HG03432 (cell line): ENCODE results near the gene RFTN1.
"Not testable (repeated sequence)": the region's sequence is repeated elsewhere in the genome, so short reads cannot be mapped to it uniquely, and the experiment has no call there.

Source experiments
- ATAC-seq: cut with Tn5 transposase; IDR thresholded peaks from one replicate; pipeline ENCODE4 v1.9.1; 2021; ENCODE audit warnings: mild to moderate bottlenecking, moderate library complexity; ENCODE audit not compliant: unreplicated experiment

The RFTN1 gene

DNA sequence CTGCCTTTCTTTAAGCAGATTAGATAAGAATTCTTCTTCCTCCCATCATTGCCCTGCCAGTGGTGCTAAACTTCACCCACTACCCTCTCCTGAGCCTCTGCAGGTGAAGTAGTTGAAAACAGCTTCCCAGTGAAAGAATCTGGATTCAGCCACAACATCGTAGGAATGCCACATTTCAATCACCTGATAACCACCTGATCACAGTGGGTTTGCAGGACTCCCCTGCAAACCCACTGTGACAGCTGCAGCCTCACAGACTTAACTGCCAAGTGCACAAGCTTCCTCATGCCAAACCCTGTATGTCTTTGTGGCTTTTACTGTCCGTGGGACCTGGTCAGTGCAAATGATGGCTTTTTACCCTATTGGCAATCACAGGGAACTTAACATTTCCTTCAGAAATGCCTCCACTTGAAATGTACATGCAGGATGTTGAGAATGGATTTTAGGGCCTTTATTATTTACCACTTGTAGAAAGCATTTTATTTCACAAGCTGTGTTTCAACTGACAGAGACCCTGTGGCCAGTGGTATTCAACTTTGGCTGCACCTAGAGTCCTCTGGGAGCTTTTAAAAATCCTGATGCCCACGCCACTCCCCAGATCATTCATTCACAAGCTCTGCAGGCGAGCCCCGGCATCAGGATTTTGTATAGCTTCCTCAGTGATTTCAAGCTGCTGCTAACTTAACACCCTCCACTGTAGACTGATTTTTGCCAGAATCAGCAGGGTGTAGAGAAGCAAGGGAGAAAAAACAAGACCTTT, 199.4 kb downstream of the RFTN1 start:
- no peak for ATAC-seq

DNA sequence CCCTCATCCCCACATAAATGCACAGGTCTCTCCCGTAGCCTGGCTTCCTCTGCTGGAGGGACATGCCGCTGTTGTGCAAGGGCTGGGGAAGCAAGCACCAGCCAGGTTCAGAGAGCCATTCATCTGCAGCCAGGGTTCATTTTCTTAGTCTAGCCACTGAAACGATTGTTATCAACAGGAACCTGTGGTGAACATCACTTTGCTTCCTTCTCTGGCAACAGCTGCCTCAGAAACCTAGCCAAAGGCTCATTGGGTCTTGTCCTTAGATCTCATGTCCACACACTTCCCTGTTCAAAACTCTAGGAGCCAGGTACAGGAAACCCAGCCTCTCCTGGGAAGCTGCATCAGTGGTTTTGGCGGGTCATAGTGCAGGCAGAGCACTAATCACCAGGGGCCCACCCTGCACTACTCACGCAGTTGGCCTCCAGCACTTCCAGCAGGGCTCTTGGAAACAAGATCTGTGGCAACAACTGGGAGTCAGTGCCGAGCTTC, 201.5 kb downstream of the RFTN1 start:
- ATAC-seq = peak; percentile 59

DNA sequence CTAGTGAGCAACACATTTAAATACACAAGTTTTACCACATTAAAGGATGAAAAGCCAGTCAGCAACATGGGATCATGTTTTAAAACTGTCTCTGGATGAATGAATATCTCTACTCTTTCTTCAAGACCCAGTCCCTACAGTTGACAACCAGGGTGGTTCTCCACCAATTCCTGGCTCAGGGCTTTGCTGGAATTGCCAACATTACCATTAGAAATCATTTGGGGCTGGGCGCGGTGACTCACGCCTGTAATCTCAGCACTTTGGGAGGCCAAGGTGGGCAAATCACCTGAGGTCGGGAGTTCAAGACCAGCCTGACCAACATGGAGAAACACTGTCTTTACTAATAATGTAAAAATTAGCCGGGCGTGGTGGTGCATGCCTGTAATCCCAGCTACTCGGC, 203.0 kb downstream of the RFTN1 start:
- not testable (repeated sequence) for ATAC-seq

DNA sequence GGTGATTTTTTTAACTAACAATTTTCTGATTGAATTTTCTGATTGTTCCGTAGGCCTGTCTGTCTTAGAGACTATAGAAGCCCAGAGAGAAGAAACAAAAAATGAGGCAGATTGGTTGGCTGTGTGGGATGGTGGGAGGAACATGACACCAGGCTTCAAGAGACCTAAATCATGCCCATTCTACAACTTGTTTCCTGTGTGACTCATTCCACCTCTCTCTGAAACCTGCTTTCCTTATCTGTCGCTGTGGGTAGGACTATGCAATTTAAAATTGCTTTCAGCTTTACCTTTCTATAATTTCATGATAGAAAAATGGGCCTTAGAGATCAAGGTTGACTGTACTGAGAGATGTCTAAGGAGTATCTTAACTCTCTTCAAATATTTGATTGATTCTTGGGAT, 203.9 kb downstream of the RFTN1 start:
- peak; percentile 94 for ATAC-seq

DNA sequence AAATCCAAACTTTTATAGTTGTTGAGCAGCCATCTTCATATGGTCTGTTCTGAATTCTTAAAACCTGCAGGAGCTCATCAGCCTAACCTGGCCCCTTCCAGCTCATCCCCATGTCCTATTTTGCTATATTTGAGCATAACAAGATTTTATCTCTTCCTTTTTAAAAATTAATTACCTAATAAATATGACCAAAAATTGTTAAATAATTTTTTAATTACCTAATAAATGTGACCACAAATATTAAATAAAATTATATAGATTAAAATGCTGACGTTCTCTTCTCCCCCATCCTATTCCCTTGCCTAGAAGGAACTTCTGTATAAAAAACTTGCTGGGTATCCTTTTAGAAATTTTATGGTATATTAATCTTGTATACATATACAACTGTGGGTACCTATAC, 204.8 kb downstream of the RFTN1 start:
- ATAC-seq = no peak

DNA sequence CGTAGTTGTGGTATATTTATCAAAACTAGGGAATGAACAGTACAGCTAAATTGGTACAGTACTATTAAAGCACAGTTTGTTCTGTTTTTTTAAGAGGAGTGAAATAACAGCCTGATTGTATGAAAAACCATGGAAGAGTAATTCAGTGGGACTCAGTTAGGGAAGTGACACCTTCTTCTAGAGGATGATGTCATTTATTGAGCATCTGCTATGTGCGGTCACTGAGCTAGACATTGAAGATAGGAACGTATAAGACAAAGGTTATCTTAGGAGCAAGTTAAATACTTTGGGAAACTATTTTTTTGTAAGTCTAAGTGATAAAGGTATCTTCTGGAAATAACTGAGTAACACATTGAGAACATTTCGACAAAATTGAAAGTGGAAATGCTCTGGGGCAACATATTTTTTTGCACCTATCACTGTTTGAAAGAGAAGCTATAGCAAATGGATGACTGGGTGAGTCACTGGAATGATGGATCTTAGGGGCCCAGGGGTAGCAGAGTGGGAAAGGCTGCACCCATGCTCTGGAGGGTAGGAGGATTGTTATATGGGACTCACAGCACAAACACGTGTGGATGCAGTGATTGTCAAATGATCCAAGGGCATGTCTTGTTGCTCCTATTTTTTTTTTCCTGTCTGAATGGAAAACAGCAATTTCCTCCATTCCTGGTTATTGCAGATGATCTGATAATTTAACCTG, 205.5 kb downstream of the RFTN1 start:
- ATAC-seq = no peak

DNA sequence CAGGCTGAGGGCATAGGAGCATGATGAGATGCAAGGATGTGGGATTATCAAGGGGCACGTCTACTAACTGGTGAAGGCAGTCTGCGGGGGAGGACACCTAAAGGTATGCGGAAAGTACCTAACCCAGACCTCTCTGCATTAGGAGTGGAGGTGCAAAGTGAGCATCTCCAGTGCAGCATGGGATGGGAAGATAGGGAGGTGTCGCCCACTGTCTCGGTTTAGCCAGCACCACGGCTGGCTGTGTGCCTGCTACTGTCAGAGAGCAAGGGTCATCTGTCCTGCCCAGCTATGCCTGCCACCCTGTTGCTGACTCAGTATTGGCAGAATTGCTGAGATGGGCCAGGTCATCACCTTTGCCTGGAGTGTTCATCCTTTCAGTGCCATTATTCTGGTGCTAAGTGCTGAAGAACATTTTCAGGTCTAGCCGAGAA, 208.4 kb downstream of the RFTN1 start:
- no peak for ATAC-seq

DNA sequence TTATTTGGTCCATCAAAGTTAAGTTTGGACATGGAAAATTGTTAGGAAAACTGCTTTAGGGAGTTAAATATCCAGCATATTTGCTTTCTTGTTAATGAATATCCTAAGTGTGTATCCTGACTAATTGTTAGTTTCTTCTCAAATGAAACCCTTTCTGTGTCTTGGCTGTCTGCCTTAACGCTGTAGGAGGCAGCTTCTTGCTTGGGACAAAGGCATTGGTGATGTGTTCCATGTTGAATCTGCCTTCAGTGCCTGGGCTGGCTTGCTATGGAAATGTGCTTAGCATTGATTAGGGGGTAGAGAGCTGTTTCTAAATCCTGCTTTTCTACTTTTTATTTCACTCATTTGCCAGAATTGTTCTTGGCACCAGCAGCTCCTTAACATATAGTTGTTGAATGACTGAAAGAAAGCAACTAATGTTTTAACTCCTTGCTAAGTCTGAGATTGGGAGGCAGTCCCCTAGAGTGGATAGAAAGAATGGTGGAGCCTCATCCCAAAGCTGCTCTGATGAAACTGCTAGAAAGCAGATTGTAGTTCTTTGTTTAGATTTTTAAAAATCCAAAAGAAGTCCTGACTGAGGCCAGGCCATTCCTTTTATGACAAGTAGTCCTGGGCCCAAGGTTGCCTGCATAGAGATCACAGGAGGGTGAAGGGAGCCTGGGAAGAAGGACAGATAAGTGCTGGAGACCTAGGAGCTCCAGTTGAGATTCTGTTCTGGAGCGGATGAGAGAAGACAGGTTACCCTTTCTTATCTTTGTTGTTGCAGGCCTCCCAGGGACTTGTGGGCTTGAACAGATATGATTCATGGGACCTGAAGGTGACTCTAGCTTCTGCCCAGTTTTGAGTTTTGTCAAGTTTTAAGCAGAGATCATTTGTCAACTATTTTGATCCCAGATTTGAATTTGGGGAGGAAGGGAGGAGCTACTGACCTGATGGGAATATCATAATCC, 209.2 kb downstream of the RFTN1 start:
- no peak for ATAC-seq

DNA sequence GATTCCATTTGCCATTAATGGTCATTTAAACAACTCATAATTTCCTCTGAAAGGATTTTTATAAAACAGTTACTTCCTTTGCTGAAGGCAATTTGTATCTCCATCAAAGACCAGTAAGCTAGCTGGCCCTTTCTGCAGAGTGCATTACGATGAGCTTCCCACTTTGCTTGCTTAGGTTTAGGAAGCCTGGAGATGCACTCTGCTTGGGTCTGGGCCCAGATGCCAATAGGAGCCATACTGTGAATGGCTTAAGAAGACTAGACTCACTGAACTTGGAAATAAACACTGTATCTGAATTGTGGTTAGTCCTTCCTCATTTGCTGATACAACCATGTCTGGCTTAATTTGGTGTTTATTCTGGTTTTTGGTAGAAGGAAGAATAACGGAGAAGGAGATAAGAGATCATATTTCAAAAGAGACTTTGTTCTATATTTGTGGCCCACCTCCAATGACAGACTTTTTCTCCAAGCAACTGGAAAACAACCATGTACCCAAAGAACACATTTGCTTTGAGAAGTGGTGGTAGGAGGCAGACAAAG, 210.4 kb downstream of the RFTN1 start:
- ATAC-seq = no peak

DNA sequence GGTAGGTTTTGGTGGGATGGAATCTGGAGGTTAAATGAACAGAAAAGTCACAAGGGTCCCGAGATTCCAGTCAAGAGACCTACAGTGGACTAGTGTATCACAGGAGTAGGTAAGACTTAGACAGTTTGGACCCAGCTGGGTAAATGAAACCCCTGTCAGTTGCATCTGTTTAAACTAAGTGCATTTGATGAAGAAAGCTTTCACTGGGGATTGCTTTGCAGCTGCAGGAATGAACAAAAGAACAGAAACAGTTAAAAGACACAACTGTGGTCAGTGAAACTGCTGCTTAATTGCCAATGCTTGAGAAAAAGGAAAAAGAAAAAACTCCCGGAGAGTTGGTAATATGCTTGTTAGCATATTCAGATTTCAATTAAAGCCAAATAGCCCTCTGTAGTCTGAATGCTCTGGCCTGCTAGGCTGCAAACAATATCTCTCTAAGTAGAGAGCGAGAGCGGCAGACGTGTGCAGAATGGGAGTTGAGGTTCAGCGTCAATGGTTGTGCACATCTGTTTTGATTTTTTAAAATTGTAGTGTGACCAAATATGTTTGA, 211.3 kb downstream of the RFTN1 start:
- ATAC-seq = no peak

DNA sequence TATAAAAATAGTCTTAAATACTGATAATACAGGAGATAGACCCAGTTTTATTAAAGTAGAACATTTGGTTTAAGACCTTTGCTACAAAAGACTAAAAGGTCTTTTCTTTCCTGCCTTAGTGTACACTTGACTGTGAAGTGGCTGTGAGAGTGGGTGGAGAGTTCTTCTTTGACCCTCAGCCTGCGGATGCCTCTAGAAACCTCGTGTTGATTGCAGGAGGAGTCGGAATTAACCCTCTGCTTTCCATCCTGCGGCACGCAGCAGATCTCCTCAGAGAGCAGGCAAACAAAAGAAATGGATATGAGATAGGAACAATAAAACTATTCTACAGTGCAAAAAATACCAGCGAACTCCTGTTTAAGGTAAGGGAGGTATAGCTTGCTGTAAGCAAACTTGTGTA, 212.0 kb downstream of the RFTN1 start:
- no peak for ATAC-seq

DNA sequence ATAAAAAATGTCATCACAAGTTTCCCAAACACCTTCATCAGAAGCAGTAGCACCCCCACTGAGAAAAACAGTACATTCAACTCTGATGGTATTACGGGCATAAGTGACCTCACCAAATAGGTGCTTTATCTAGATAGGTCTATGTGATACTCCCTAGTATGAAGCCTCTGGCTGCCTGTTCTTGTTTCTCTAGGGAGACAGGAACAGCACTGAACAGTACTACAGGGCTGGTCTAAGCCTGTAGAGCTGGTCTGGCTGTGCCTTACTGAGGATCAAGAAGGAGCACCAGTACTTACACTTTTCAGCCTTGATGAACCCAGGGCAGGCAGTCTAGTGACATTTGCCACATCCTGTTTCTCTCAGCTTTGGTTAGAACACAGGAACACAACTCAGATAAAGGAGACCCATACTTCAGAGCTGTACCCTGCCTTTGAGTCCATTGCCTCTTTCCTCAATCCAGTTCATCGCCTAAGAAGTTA, 212.6 kb downstream of the RFTN1 start:
- peak; percentile 75 for ATAC-seq

DNA sequence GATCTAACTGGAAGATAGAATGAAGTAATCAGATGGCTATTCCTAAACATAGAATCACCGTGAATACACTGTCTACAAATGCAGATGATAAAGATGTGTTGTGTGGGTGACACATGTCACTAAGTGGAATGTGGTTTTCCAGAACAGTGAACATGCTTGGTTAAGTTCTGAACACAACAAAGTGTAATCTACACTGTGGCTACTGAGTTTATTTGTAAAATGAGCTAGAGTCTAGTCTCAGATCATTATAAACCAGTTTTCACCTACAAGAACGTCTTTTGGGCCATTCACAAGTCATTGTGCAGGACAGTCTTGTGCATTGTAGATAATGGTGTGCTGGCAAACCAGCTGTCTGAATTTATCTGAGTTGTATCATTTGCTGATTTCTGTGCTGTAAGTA, 213.2 kb downstream of the RFTN1 start:
- ATAC-seq = peak; percentile 64

DNA sequence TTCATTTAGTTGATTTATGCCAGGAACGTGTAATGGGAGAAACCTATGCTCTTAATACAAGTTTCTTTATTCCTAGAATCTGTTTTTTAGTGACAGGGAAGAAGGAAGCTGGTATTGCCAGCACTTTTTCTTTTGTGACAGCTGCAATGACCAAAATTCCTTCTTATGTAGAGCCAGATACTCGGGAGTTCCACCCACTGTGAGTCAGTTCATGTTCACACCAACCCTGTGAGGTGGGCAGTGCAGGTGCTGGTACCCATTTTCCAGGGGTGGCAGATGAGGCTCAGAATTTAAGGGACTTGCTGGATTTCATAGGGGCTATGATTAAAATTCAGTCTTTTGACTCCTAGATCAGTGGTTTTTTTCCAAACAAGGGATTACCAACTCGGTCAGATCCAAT, 213.8 kb downstream of the RFTN1 start:
- ATAC-seq = no peak

DNA sequence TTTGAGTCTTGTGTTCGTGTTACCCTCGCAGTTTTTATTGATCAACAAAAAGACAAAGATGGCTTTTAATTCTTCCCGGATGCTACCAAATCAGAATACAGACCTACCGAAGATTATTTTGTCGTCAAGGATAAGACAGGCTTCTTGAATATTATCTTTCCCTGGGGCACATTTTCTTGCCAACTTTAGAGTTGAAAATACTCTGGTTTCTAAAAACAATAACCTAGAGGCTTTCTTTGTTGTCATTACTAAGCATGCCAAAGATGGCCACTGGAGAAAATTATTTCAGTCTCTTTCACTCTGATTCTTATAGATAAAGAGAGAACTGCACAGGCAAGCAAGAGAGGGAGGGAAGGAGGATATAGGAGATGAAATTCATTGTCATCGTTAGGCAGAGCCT, 214.6 kb downstream of the RFTN1 start:
- no peak for ATAC-seq

DNA sequence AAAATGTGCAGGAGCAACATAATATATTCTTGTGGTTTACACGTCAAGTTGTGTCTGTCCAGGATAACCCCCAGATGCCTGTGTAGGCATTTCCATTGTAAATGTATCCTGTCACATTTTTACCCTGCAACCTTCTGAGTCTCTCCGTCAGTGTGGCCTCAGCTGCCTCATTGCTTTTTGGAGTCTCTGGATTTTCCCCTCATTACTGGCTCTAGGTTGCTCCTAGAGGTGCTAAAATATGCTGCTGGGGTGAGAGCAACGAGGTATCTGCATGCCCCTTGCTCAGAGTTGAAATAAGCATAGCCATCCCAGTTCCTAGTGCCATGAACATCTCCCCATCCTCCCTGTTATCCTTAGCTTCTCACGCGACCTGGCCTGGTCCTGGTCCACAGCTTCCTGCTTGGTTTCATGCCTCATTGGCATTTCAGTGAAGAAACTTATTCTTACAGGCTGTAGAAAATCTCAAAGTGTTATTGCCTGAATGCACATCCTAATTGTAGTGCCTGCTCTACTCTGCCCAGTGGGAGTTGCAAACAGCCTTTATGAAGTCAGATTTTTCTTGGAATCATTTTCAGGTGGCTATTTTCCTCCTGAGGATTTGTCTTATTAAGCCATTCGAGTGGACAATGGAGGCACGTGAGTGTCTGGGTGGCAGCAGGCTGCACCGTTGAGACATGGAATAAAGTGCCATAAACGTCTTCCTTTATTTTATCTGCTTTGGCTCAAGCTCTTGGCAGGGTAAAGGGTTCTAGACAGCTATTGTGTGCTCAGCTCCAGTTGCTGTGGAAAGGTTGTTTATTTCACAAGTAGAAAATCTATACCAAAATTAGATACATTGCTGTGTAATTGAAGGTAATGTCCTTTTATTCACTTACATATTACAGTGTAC, 215.3 kb downstream of the RFTN1 start:
- ATAC-seq = no peak

DNA sequence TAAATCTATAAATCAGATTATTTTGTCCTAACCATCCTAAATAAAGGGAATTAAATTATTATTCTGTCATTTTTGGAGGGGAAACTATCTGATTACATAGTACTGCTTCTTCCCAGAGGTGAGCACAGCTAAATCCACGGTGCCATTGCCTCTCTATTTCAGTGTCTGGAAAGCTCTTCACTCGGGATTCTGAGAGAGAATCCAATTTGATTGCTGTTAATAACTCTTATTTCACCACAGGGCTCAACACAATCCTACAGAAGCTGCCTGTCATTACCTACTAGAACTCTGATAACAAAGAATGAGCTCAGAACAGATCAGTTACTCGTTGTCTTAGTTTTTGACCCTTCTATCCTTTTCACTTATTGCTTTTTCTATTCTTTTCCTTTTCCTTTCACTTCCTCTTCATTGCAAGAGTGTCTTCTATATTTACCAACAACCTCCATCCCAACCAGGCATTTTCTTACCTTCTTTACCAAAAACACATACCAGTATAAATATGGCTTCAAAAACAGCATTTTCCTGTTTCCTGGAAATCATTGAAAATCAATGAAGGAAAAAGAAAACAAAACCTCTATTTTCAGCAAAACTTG, 218.1 kb downstream of the RFTN1 start:
- ATAC-seq = no peak

DNA sequence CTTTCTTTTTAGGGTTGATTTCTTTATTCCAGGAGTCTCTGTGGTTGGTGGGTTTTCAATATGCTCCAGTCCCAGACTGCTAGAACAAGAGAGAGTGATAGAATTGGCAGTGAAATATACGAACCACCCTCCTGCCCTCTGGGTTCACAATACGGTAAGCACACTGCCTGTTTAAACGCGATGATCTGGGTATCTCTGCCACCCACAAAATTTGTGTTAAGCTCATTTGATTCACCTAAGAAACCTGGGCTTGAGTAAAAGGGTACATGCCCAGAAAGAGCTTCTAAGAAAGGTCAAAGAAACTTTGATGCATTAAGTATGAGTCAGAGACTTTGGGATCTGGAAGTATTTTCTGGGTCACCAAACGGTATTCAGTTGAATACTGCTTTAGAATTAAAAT, 218.7 kb downstream of the RFTN1 start:
- ATAC-seq = no peak

DNA sequence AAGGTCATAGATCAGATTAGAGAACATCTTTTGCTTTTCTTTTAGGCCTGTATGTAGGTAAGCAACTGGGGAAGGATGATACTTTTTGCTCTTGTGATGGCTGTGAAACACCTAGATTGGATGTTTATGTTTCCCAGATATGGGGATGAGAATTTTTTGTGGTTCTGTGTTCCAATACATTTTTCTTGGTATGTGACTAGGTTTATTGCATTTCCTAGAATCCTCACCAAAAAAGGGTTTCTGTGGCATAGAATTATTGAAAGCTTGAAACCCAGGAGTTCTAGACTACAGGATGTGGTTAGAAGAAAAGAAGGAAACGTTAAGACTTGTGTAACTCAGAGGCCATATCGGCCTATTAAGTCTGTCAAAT, 222.7 kb downstream of the RFTN1 start:
- ATAC-seq = peak; percentile 45
